Measurements from ENCODE around the gene CLASRP.

Gene CLASRP

DNA sequence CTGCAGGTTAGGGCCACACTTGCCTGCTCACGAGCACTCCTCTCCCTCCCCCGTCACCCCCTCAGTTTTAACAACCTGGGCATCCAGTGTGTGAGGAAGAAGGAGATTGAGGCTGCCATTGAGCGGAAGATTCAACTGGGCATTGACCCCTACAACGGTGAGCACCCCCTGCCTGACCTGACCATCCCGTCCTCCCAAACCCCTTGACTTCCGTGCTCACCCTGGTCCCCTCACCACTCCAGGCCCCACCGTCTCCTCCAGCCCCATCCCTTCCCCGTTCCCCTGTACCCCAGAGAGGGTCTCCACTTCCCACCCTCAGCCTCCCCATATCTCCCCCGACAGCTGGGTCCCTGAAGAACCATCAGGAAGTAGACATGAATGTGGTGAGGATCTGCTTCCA, 13.6 kb upstream of the CLASRP start:
- TF ChIP-seq, protein P1, sequence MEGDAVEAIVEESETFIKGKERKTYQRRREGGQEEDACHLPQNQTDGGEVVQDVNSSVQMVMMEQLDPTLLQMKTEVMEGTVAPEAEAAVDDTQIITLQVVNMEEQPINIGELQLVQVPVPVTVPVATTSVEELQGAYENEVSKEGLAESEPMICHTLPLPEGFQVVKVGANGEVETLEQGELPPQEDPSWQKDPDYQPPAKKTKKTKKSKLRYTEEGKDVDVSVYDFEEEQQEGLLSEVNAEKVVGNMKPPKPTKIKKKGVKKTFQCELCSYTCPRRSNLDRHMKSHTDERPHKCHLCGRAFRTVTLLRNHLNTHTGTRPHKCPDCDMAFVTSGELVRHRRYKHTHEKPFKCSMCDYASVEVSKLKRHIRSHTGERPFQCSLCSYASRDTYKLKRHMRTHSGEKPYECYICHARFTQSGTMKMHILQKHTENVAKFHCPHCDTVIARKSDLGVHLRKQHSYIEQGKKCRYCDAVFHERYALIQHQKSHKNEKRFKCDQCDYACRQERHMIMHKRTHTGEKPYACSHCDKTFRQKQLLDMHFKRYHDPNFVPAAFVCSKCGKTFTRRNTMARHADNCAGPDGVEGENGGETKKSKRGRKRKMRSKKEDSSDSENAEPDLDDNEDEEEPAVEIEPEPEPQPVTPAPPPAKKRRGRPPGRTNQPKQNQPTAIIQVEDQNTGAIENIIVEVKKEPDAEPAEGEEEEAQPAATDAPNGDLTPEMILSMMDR (IDR thresholded peaks at IDR 0.05; ENCODE audit: extremely low read depth, missing control alignments): no peak
- no peak for DNase-seq (ENCODE audit: low spot score)

DNA sequence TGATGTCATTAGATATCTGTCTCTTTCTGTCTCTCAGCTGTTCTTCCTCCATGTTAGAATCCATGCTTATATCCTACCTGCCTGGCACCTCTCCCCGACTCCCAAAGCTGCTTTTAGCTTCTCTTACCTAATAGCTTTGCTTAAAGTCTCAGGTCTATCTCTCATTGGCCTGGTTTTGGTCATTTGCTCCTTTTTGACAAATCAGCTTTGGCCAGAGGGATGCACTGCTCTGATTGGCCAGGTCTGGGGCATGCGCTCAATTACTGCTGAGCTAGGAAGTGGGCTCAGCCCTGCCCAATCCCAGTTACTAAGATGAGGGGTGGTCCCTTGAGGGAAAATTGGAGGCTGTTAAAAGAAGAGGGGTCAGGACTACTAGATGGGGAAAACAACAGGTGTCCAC, 11.5 kb upstream of the CLASRP start:
- DNase-seq (ENCODE audit: low spot score): no peak
- TF ChIP-seq, protein P1 (IDR thresholded peaks at IDR 0.05; ENCODE audit: extremely low read depth, missing control alignments): no peak

DNA sequence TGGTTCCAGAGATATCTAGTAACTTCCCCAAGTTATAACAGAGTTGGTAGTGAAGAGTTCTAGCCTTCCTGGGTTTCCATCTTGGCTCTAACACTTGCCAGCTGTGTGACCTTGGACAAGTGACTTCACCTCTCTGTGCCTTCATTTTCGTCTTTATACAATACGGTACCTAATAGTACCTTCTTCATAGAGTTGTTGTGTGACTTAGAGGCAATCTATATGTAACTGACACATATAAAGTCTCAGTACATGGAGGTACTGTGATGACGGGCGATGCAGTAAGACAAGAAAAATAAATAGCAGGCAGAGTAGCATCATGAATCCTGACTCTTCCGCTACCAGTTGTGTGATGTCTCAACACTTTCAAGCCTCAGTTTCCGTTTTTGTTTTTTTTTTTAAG, 8.0 kb upstream of the CLASRP start:
- TF ChIP-seq, protein P1 (IDR thresholded peaks at IDR 0.05; ENCODE audit: extremely low read depth, missing control alignments): no peak
- no peak for DNase-seq (ENCODE audit: low spot score)

DNA sequence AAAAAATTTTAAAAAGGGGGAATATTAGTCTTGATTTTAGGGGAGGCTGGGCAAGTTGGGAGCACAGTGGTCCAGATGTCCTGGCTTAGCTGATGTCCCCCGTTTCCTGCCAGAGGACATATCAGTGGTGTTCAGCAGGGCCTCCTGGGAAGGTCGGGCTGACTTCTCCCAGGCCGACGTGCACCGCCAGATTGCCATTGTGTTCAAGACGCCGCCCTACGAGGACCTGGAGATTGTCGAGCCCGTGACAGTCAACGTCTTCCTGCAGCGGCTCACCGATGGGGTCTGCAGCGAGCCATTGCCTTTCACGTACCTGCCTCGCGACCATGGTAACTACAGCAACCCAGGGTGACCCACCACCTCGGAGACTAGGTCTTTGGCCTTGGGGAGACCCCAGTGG, 6.4 kb upstream of the CLASRP start:
- no peak for DNase-seq (ENCODE audit: low spot score)
- TF ChIP-seq, protein P1 (IDR thresholded peaks at IDR 0.05; ENCODE audit: extremely low read depth, missing control alignments): no peak

DNA sequence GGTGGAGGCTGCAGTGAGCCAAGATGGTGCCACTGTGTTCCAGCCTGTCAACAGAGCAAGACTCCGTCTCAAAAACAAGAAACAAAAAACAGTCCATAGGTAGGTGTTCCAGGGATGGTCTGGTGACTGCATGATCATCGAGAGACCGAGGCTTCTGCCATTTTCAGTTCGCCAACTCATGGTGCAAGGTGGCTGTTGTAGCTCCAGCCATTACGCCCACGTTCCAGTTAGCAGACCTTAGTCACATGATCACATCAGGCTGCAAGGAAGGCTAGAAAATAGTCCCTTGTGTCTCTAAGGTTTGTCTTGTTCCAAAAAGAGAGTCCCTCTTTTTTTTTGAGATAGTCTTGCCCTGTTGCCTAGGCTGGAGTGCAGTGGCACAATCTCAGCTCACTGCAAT, 3.1 kb upstream of the CLASRP start:
- no peak for DNase-seq (ENCODE audit: low spot score)
- TF ChIP-seq, protein P1 (IDR thresholded peaks at IDR 0.05; ENCODE audit: extremely low read depth, missing control alignments): no peak

DNA sequence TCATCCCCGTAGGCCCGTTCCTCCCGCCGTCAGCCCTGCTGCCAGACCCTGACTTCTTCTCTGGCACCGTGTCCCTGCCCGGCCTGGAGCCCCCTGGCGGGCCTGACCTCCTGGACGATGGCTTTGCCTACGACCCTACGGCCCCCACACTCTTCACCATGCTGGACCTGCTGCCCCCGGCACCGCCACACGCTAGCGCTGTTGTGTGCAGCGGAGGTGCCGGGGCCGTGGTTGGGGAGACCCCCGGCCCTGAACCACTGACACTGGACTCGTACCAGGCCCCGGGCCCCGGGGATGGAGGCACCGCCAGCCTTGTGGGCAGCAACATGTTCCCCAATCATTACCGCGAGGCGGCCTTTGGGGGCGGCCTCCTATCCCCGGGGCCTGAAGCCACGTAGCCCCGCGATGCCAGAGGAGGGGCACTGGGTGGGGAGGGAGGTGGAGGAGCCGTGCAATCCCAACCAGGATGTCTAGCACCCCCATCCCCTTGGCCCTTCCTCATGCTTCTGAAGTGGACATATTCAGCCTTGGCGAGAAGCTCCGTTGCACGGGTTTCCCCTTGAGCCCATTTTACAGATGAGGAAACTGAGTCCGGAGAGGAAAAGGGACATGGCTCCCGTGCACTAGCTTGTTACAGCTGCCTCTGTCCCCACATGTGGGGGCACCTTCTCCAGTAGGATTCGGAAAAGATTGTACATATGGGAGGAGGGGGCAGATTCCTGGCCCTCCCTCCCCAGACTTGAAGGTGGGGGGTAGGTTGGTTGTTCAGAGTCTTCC, 1.3 kb upstream of the CLASRP start:
- no peak for DNase-seq (ENCODE audit: low spot score)
- TF ChIP-seq, protein P1 (IDR thresholded peaks at IDR 0.05; ENCODE audit: extremely low read depth, missing control alignments): no peak

DNA sequence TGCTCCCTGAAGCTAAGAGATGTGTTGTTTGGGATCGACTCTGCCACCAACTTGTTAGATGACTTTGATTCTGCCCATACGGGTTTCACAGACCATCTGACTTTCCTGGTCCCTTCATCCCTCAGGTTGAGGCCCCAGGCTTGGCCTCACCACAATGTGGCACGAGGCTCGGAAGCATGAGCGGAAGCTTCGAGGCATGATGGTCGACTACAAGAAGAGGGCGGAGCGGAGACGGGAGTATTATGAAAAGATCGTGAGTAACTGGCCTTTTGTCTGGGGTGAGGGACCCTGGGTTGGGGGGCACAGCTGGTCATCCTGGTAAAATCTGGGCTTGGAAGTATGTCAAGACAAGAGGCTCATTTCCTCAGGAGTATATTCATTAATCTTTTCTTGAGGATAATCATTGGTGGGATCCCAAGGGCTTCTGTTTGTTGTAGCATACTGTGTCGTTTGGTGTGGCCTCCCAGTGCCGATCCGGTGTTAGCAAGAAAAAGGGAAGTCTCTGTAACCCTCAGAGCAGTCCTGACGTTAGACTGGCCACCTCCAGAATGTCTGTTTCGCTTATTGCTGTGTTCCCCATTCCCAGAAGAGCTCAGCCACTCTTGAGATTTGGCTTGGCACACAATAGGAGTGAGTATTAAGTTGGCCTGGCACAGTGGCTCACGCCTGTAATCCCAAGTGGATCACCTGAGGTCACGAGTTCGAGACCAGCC, 1.4 kb downstream of the CLASRP start:
- TF ChIP-seq, protein P1 (IDR thresholded peaks at IDR 0.05; ENCODE audit: extremely low read depth, missing control alignments): no peak
- DNase-seq (ENCODE audit: low spot score): no peak
